ENCODE data around the gene GULP1.
"Not testable (repeated sequence)": the region's sequence is repeated elsewhere in the genome, so short reads cannot be mapped to it uniquely, and the experiment has no call there.

Gene GULP1

DNA sequence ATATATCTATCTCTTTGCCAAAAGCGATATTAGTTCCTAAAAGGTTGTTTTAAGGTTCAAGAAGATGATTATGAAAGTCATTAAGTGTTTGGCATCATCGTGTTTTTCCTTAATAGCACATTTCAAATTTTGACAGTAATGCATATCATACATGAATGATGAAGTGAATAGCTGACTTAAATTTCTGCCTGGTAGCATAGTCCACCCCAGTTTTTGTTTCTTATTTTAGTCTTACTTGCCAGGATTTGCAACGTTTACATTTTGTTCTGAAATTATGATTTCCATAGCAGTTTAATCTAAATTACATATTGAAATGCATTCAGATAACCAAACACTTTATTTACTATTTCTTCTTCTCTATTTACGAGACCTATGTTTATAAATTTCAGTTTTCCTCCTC lies 201.1 kb downstream of the GULP1 start:
- no peak for DNase-seq

DNA sequence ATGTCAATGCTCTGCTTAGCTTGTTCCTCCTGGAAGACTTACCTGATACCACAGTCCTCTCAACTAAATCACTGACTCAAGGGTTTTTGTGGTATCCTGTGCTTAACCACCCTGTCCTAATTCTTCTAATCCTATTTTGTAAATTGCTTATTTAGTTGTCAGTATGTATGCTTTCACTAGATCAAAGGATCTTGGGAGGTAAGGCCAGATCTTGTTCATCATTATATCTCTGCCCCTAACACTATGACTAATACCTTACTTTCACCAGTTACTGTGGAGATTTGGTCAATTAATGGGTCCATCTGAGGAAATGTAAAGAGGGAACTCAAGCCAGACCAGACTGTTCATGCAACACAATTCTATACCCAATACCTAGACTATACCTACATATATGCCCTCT lies 203.2 kb downstream of the GULP1 start:
- no peak for DNase-seq

DNA sequence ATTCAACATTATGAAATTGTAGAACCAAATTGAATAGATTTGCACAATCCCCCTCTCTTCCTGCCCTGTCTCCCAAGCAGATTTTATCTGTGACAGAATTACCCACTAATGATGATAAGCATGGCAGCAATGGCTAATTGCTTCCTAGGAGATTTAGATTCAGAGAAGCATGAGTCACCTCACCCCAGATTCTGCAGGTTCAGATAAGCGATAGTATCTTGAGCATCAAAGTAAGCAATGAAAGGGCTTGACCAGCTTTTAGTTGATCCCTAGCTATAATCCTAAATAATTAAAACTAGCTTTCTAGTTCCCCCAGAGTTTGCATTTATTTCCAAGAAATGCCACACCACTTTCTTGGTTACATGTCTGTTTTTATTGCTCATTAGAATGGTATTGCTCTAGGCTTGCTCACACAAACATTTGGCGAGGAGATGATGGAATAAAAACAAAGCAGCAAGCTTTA lies 204.3 kb downstream of the GULP1 start:
- peak; percentile 30 for DNase-seq

DNA sequence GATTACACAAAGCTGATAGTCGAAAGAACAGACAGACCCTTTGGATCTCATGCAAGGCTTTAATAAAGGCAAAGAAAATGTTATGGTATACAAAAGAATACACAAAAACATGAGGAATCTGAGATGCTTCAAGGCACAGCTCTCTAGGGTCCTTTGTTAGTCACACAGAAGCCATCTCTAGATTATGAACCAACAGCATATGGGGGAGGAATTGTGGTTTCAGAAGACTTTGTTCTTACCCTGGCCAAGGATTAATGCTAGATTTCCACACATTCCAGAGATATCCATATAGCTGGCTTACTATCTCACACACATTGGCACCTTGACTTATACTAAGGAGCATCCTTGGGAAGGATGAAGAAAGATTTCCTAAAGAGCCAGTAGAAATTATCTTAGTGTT lies 206.1 kb downstream of the GULP1 start:
- DNase-seq, result no peak

DNA sequence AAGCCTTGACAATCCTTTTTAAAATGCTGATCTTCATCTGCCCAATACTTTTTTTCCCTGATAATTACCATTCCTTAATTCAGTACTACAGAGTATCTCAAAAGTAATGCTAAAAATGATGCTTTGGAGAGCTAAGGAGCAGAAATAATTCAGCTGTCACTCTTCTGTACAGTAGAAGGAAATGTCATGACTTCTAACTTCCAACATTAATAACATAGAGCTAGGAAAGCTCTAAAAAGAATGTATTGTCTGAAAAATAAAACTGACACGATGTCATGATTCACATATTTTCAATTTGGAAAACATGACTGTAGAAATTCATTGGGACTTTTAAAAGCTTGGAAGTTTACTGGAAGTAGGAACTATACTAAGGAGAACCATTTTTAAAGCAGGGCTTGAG lies 212.3 kb downstream of the GULP1 start:
- DNase-seq, result no peak

DNA sequence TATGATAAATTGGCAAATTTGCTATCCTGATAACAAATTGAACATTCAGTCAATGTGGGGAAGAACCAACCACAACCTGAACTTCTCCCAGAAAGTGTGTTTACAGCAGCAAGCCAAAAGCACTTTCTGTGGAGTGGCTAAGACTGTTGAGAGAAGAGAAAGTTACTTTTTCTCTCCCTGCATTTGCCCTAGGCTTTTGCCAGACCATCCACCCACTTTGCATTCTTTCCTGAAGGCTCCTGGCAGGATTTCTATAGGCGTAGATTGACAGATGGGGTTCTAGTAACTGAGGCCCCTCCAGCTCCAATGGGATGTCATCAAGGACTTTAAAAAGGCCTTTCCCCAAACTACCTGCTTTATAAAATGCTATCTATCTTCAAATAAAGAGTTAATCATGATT lies 215.2 kb downstream of the GULP1 start:
- no peak for DNase-seq

DNA sequence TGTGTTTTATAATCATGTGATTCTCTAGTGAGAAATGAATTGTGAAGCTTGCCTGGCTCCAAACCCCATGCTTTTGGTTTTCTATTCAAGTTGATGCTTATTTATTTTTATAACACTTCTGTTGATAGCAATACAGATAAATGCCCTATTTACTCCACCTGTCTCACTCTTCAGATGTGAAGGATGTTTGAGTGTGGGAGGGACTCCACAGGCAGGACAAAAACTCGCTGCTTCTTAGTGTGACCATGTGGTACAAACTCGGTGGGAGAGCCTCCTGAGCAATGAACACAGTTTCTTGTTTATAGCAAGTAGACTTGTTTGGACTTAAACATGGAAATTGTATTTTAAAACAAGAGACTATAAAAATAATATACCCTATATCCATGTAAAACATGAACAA lies 219.7 kb downstream of the GULP1 start:
- DNase-seq, result peak; percentile 59

DNA sequence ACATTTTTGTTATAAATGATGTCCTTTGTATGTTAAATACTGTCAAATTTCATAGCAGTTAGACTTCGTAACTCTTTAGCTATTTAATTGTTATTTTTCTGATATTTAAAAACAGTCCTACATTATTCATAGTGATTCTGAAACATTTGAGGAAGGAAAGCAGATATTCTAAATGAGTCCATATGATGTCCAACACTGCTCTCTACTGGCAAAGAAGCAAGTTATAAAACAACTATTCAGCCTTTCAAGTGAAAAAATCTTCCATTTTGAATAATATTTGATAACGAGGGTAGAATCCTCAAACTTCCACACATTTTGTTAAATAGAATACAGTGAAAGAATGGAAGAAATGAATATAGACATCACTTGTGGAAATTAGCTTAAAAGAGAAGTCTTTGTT lies 220.8 kb downstream of the GULP1 start:
- DNase-seq, result peak; percentile 72

DNA sequence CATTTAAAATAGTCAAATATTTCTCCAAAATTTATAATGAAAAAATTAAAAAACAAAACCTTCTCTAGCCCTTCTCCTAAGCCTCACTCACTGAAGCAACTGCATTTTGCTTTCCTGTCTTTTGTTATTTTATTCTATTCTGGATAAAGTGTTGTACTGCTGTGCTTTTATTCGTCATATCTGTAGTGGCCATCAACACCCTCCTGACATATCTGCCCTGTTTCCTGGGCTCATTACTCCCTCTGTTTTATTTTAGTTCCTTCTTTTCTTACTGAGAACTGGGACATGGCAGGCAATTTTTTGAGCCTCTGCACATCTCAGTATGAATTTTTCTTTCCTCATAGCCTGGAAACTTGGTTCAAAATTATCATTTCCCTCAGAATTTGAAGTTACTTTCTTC lies 224.2 kb downstream of the GULP1 start:
- DNase-seq, result no peak

DNA sequence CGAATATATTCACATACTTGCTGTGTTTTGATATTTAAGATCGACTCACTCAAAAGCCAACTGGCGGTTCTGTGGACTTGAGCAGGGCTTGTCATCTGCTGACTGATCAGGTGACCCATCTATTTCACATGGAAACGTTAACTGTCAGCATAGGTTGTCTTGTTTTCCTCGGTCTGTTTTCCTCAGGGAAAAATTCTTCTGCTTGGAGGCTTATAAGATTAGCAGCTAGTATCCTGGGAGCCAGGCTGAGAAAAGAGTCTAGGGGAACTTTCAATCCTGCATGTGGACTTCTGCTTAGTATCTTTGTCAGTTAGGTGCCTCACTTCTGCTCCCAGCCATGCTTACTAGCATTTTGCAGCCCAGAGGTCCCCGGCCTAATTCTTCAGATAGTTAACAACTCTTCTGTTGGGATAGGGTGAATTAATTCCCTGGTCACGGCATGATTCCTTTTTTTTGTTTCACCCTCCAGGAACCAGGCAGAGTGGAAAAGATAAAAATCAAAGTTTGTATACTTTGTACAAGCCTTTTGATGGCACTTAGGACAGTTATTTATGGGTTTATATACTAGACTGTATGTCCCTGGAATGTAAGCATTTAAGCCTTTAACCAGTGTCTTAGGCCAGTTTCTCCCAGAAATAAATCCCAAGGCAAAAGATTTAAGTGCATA lies 226.0 kb downstream of the GULP1 start:
- no peak for DNase-seq

DNA sequence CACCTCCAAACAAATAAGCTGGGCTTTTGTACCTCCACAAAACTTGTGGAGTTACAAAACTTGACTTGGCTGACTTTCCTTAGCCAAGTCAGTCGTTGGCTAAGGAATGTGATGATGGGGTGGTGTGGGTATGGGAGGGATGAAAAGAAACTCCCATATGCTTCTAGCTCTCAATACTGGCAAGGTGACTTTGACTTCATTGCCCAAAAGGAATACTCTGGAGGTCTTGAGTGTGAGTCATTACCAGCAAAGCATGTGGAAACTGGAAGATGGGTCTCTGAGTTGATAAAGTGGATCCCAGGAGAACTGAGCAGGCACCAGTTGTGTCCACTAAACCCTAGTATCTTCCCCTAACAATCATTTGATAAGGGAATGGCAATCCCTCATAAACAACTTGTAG lies 226.7 kb downstream of the GULP1 start:
- no peak for DNase-seq

DNA sequence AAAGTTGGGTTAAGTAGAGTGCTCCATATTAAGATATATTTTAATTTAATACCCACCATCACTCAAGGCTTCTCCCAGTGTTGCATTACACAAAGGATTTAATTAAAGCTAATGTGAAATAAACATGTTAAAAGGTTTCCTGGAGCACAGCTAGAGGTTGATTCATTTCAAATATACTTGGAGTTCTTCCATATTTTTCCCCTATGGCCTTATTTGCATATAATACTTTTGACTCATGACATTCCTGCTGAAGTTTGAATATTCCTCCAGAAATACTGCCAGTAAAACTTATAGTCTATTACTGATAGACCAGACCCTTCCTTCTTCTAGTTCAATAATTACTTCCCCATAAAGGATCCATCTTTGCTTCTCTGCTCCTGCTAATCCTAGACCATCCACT lies 227.5 kb downstream of the GULP1 start:
- no peak for DNase-seq

DNA sequence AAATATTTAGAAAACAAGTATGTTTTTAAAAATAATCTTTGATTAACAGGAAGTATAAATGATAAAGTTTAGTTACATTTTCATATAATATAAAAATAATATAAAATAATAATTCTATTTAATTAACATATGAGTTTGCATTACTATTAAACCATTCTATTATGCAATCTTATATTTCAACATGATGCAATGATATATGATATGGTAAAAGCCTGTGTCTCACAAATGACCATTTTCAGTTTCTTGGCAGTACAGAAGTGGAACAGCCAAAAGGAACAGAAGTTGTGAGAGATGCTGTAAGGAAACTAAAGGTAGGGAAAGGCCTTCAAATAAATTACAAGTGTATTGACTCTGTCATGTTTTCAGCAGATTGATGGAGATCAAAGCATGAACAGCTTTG lies 230.8 kb downstream of the GULP1 start:
- DNase-seq, result no peak

DNA sequence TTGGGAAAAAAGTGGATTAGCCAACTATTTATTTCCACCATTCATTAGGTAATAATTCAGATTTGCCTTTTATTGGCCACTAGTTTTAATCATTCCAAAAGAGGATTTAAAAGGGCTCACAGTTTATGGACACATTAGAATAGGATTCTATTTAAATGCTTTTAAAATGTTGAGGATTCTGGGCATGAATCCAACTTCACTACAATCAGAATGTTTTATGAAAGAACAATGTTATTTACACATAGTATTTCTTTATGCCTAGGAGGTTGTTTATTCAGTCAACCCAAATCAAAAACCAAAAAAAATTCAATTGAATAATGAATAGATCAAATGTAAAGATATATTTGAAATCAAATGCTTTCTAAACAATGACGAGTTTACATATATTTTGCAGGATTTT lies 232.2 kb downstream of the GULP1 start:
- DNase-seq, result peak; percentile 15

DNA sequence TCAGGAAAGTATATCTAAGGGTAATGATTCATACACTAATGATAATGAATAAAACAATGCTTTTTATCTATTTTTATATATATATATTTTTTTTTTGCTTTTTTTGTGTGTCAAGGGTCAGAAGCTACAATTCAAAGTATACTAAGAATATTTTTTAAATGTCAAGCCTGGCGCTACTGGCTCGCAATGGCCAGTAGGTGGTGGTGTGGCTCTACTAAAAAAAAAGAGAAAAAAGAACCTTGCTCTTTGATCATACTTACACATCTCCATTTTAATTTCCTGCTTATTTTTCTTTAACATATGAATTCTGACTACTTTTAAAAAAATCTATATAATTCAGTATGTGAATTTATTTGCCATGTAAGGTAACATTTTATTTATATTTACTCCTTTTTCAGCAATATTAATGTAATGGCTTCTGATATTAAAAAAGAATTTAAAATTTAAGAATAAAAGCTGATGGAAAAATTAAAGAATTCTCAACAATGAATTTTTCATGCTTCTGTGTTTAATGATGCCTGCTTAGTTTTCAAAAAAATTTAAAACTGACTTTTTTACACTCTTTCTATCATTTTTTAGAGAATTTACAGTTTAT lies 232.9 kb downstream of the GULP1 start:
- DNase-seq, result peak; percentile 58

DNA sequence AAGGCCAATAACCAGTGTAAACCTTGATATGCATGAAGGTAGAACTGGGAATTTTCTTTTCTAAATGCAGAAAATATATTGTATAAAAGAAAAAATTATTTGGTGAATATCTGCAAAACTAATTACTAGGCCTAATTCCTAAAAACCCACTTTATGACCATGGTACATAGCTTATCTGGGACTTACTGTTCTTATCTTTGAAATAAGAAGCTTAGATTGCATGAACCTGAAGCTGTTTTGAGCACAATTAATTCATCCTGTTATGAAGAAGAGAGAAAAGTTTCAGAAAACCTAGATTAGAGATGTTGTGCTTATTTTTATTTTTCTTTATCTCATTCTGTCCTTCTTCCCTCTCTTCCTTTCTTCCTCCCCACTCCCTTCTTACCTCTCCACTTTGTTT lies 235.0 kb downstream of the GULP1 start:
- DNase-seq, result no peak

DNA sequence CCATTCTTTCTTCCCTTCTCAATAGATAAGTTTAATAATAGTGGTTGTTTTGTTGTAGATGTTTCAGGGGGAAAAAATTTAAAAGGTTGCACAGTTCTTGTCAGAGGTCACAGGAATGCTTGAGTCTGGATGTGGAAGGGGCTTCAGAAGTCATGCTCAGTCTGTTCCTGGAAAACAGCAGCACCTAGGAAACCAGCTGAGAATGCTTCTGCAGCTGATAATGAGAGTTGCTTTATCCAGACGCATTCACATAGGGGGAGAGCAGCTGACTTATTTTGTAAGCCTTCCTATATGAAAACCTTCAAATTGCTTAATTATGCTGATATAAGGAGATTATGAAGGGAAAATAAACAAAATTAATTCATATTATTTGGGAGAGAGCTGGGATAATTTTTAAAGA lies 235.5 kb downstream of the GULP1 start:
- peak; percentile 9 for DNase-seq

DNA sequence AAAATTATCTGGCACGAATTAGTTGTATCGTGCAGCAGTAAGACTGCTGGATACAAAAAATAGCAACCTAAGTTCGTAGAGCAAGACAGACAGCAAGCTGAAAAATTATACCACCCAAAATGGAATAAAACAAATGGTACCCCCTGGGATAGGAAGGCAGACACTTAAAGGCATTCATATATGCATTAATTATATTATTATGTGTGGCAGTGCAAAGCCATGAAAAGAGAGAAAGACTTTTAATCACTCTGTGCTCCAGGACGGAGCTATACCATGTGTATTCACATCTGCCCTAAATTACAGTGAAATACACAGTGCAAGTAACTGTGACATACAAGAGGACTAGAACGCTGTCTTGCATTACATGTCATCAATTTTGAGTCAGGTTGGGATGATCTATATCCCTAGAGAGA lies 235.9 kb downstream of the GULP1 start:
- no peak for DNase-seq

DNA sequence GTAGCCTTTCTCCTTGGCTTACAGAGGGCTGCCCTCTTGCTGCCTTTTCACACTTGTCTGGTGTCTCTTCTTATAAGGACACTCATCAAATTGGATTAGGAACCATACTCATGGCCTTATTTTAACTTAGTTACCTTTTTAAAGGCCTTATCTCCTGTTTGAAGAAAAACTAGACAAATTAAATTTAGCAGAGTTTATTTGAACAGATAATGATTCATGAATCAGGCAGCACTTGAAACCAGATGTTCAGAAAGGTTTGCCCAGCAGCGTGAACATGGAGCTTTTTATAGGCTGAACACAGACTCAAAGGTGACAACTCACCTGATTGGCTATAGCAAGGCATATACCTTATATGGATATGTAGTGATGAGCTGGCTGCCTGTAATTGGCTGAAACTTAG lies 238.0 kb downstream of the GULP1 start:
- DNase-seq, result no peak

DNA sequence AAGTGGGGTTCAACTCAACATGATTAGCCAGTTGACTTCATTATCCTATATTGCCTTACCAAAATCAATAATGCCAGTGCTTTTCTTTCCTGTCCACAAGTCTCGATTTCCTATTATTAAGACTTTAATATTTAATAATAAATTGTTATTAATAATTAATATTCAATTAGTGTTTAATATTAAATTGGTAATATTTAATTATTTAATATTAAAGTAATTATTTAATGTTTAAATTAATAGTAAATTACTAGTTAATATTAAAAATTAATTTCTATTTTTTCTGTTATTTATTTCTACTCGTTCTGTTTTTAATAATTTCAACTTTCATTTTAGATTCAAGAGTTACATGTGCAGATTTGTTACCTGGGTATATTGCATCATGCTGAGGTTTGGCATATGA lies 243.2 kb downstream of the GULP1 start:
- DNase-seq, result no peak

DNA sequence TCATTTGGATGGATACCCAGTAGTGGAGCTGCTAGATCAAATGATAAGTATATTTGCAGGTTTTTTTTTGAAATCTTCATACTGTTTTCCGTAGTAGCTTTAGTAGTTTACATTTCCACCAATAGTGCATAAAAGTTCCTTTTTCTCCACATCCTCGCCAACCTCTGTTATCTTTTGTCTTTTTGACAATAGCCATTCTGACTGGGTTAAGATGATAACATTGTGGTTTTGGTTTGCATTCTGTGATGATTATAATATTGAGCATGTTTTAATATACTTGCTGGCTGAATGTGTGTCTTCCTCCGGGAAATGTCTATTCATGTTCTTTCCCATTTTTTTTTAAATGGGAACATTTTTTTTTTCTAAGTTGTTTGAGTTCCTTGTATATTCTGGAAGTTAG lies 260.0 kb downstream of the GULP1 start:
- no peak for DNase-seq

DNA sequence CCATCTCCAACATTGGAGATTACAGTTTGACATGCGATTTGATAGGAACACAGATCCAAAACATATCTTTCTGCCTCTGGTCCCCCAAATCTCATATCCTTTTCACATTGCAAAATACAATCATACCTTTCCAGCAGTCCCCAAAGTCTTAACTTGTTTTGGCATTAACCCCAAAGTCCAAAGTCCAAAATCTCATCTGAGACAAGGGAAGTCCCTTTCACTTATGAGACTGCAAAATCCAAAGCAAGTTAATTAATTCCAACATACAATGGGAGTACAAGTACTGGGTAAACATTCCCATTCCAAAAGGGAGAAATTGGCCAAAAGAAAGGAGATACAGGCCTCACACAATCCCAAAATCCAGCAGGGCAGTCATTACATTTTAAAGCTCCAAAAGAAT lies 265.4 kb downstream of the GULP1 start:
- no peak for DNase-seq

DNA sequence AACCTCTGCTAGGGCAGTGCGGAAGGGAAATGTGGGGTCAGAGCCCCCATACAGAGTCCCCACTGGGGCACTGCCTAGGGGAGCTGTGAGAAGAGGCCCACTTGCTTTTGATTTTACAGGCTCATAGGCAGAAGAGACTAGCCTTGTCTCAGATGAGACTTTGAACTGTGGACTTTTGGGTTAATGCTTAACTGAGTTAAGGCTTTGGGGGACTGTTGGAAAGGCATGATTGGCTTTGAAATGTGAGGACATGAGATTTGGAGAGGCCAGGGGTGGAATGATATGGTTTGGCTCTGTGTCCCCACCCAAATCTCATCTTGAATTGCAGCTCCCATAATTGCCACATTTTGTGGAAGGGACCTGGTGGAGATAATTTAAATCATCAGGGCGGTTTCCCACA lies 267.8 kb downstream of the GULP1 start:
- not testable (repeated sequence) for DNase-seq

DNA sequence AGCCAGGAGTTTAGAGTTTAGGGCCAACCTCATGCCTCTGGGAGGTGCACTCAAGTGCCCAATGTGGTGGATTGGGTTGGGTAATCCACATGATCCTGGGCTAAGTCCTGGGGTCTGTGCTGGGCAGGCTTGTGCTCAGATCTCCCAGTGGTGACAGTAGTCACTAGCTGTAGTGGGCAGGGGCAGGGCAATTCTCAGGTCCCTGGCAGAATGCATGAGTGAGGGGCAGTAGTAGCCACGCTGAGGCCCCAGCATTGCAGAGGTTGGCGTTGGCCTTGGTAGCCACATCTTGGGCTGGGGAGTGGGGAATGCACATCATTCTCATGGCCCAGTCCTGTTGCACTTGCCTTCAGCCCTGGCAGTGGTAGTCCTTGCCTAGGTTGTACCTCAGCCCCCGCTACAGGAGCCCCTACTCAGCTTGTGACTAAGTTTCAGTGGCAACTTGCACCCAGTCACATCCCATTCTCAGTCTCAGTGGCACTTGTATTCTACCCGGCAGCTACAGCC lies 269.9 kb downstream of the GULP1 start:
- DNase-seq, result no peak

All from NCI-H69 (cell line).